Measurements from ENCODE around the gene NUP210L. TPM values are rescaled to one million over a fixed set of nuclear protein-coding genes. Genes with fewer than 3 reads are reported as not detected.

NUP210L gene
- under 1 TPM; 0.04 to 0.05 TPM for total RNA-seq

- Mint-ChIP-seq H3K4me3 (no peak within 1 kb of the TSS), H3K36me3 (ENCODE audit: low read depth) (peaks cover 46% of the 10 kb centered on the region), H3K9me3 (ENCODE audit: low read depth) (peaks cover 3% of the 10 kb centered on the region), H3K27me3 (no peaks in the 10 kb centered on the region), H3K27ac (peak within 1 kb of the TSS; percentile 64), H3K4me1 (peaks cover 58% of the 10 kb centered on the region)
- intact Hi-C loops (cut with DNase I, micrococcal nuclease): loop anchor here in 1 of 2 experiments (5.0 kb wide), 1 partner anchor 162 kb away; the partner anchor contains the start of gene RPS27
- CTCF ChIA-PET: interaction anchor here (0.6 kb wide), 2 partner anchors 9 to 167 kb away, joined by 3 read pairs; no protein-coding TSS in a partner anchor
- no peak for ATAC-seq
- POLR2A ChIA-PET: no interaction called here
- DNase-seq: no peak
These were observed at the start of gene NUP210L for GRCh38 chr1:154154534-154155191. TSS of gene NUP210L (minus strand) at chr1:154155073.

- CTCF ChIA-PET: interaction anchor here (0.6 to 2.6 kb wide), 24 partner anchors 8 to 332 kb away, joined by 3 to 27 read pairs (median 4); no protein-coding TSS in a partner anchor
- no peaks in the 10 kb centered on the region for H3K27me3 Mint-ChIP-seq
These were observed 44.6 kb upstream of the NUP210L start for GRCh38 chr1:154199563-154199879.

GRCh38 chr1:154198756-154199562 is 44.1 kb upstream of the NUP210L start:
- Mint-ChIP-seq H3K4me3 (no peak overlapping the region), H3K36me3 (ENCODE audit: low read depth) (no peaks in the 10 kb centered on the region), H3K27ac (no peak overlapping the region), H3K9me3 (ENCODE audit: low read depth) (no peaks in the 10 kb centered on the region), H3K4me1 (no peaks in the 10 kb centered on the region), H3K27me3 (peaks cover 3% of the 10 kb centered on the region)
- ChIA-PET POLR2A (interaction anchor here (0.6 kb wide), 1 partner anchor 199 kb away, joined by 3 read pairs; no protein-coding TSS in a partner anchor), CTCF (interaction anchor here (0.6 to 2.6 kb wide), 27 partner anchors 8 to 627 kb away, joined by 3 to 27 read pairs (median 4); no protein-coding TSS in a partner anchor)
- peak; percentile 77 for ATAC-seq
- peak; percentile 62 for DNase-seq
- intact Hi-C loops (cut with DNase I, micrococcal nuclease): loop anchor here (1.0 kb wide), 2 partner anchors 13 to 73 kb away; partner anchors contain the start of gene HAX1 (in 2 of the 2)

More at GRCh38 chr1:154199563-154199879, 44.6 kb upstream of the NUP210L start:
- ATAC-seq (peak; percentile 28), DNase-seq (no peak)
- Mint-ChIP-seq H3K9me3 (ENCODE audit: low read depth) (no peaks in the 10 kb centered on the region), H3K27ac (no peak overlapping the region), H3K36me3 (ENCODE audit: low read depth) (no peaks in the 10 kb centered on the region), H3K4me1 (no peaks in the 10 kb centered on the region), H3K4me3 (no peak overlapping the region)
- POLR2A ChIA-PET: interaction anchor here (0.6 kb wide), 1 partner anchor 200 kb away, joined by 3 read pairs; no protein-coding TSS in a partner anchor
- intact Hi-C loops (cut with DNase I, micrococcal nuclease): loop anchor here (1.0 kb wide), 2 partner anchors 13 to 73 kb away; partner anchors contain the start of gene HAX1 (in 2 of the 2)

GRCh38 chr1:154193821-154194220 is 38.9 kb upstream of the NUP210L start:
- no peak overlapping the region for H3K27ac Mint-ChIP-seq
- no peak overlapping the region for H3K4me3 Mint-ChIP-seq
- POLR2A ChIA-PET: no interaction called here
- H3K27me3 Mint-ChIP-seq: peaks cover 9% of the 10 kb centered on the region
- H3K9me3 Mint-ChIP-seq (ENCODE audit: low read depth): no peaks in the 10 kb centered on the region
- intact Hi-C loops (cut with DNase I, micrococcal nuclease): no loop called here
- ATAC-seq (no peak), DNase-seq (no peak)
- H3K4me1 Mint-ChIP-seq: peaks cover 3% of the 10 kb centered on the region
- CTCF ChIA-PET: interaction anchor here (0.5 to 2.1 kb wide), 9 partner anchors 11 to 301 kb away, joined by 3 to 10 read pairs (median 3); no protein-coding TSS in a partner anchor
- H3K36me3 Mint-ChIP-seq (ENCODE audit: low read depth): no peaks in the 10 kb centered on the region

- CTCF ChIA-PET: interaction anchor here (1.1 kb wide), 1 partner anchor 66 kb away, joined by 3 read pairs; no protein-coding TSS in a partner anchor
- no peak for DNase-seq
- Mint-ChIP-seq H3K4me1 (peaks cover 3% of the 10 kb centered on the region), H3K27ac (no peak overlapping the region), H3K4me3 (no peak overlapping the region), H3K27me3 (peaks cover 9% of the 10 kb centered on the region), H3K9me3 (ENCODE audit: low read depth) (no peaks in the 10 kb centered on the region), H3K36me3 (ENCODE audit: low read depth) (no peaks in the 10 kb centered on the region)
- POLR2A ChIA-PET: interaction anchor here (0.5 kb wide), 1 partner anchor 198 kb away, joined by 4 read pairs; no protein-coding TSS in a partner anchor
- intact Hi-C loops (cut with DNase I, micrococcal nuclease): no loop called here
- ATAC-seq: no peak
These were observed 37.6 kb upstream of the NUP210L start for GRCh38 chr1:154192476-154192875.

- intact Hi-C loops (cut with DNase I, micrococcal nuclease): no loop called here
- CTCF ChIA-PET: interaction anchor here (0.9 to 1.1 kb wide), 2 partner anchors 21 to 66 kb away, joined by 3 read pairs; no protein-coding TSS in a partner anchor
- DNase-seq (no peak), ATAC-seq (no peak)
- Mint-ChIP-seq H3K27ac (no peak within 1 kb of the TSS), H3K9me3 (ENCODE audit: low read depth) (no peaks in the 10 kb centered on the region), H3K36me3 (ENCODE audit: low read depth) (no peaks in the 10 kb centered on the region), H3K4me3 (no peak within 1 kb of the TSS), H3K4me1 (peaks cover 3% of the 10 kb centered on the region), H3K27me3 (peaks cover 9% of the 10 kb centered on the region)
- POLR2A ChIA-PET: no interaction called here
These were observed 37.2 kb upstream of the NUP210L start, which contains the start of gene TPM3 for GRCh38 chr1:154191990-154192461. TSS of gene TPM3 (minus strand) at chr1:154192100. CDS start at chr1:154192018, 82 bp downstream.

GRCh38 chr1:154190550-154190949 is 35.7 kb upstream of the NUP210L start:
- POLR2A ChIA-PET: no interaction called here
- Mint-ChIP-seq H3K4me1 (peaks cover 7% of the 10 kb centered on the region), H3K27ac (no peak overlapping the region), H3K4me3 (no peak overlapping the region), H3K27me3 (peaks cover 9% of the 10 kb centered on the region), H3K9me3 (ENCODE audit: low read depth) (no peaks in the 10 kb centered on the region), H3K36me3 (ENCODE audit: low read depth) (no peaks in the 10 kb centered on the region)
- CTCF ChIA-PET: interaction anchor here (1.2 kb wide), 1 partner anchor 9 kb away, joined by 5 read pairs; no protein-coding TSS in a partner anchor
- DNase-seq (no peak), ATAC-seq (no peak)
- intact Hi-C loops (cut with DNase I, micrococcal nuclease): no loop called here

- ChIA-PET POLR2A (no interaction called here), CTCF (interaction anchor here (0.6 to 1.1 kb wide), 5 partner anchors 12 to 148 kb away, joined by 3 to 6 read pairs (median 4); partner anchors contain the start of gene HAX1)
- no peaks in the 10 kb centered on the region for H3K27me3 Mint-ChIP-seq
- peaks cover 6% of the 10 kb centered on the region for H3K4me1 Mint-ChIP-seq
- no peak for DNase-seq
- no peak overlapping the region for H3K27ac Mint-ChIP-seq
- peaks cover 7% of the 10 kb centered on the region for H3K36me3 Mint-ChIP-seq (ENCODE audit: low read depth)
- ATAC-seq: no peak
- no peaks in the 10 kb centered on the region for H3K9me3 Mint-ChIP-seq (ENCODE audit: low read depth)
- intact Hi-C loops (cut with DNase I, micrococcal nuclease): loop anchor here (1.0 to 10.0 kb wide), 8 partner anchors 12 to 788 kb away; partner anchors contain the start of genes CKS1B (in 1 of the 2), HAX1 (in 1 of the 2) and SHC1 (in 1 of the 2)
- H3K4me3 Mint-ChIP-seq: no peak overlapping the region
These were observed 32.1 kb upstream of the NUP210L start for GRCh38 chr1:154186852-154187501.

GRCh38 chr1:154186177-154186576 is 31.3 kb upstream of the NUP210L start:
- H3K4me3 Mint-ChIP-seq: no peak overlapping the region
- intact Hi-C loops (cut with DNase I, micrococcal nuclease): loop anchor here (1.0 to 10.0 kb wide), 8 partner anchors 13 to 789 kb away; partner anchors contain the start of genes CKS1B (in 1 of the 2), HAX1 (in 1 of the 2) and SHC1 (in 1 of the 2)
- no peak overlapping the region for H3K27ac Mint-ChIP-seq
- H3K4me1 Mint-ChIP-seq: peaks cover 11% of the 10 kb centered on the region
- DNase-seq (peak; percentile 88), ATAC-seq (peak; percentile 8)
- H3K27me3 Mint-ChIP-seq: no peaks in the 10 kb centered on the region
- ChIA-PET CTCF (interaction anchor here (1.0 kb wide), 2 partner anchors 27 to 150 kb away, joined by 3 read pairs; no protein-coding TSS in a partner anchor), POLR2A (no interaction called here)
- H3K36me3 Mint-ChIP-seq (ENCODE audit: low read depth): peaks cover 15% of the 10 kb centered on the region
- no peaks in the 10 kb centered on the region for H3K9me3 Mint-ChIP-seq (ENCODE audit: low read depth)

Data from activated CD4-positive, alpha-beta T cell treated with anti-CD3 and anti-CD28 coated beads for 36 hours (primary cell).